DMS153 treated with DMSO at 0.1 percent for 48 hours (cell line): ENCODE measurements around the gene GRK5.

ENCODE experiments used
- DNase-seq: peaks from one replicate; lab custom pipeline; 2025; ENCODE audit not compliant: unreplicated experiment; lab: John Stamatoyannopoulos, UW

The GRK5 gene

DNA sequence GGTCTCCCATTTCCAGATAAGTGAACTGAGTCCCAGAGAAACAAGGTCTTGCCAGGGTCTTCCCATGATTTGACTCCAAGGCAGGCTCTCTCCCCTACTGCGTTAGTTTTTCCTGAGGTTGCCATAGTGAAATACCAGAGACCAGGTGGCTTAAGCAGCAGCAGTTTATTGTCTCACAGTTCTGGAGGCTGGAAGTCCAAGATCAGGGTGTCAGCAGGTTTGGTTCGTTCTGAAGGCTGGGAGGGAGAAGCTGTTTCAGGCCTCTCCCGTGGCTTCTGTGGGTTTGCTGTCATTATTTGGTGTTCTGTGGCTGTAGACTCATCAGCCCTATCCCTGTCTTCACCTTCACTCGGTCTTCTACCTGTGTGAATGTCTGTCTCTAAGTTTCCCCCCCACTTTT is 129.9 kb downstream of the GRK5 start:
- no peak for DNase-seq

DNA sequence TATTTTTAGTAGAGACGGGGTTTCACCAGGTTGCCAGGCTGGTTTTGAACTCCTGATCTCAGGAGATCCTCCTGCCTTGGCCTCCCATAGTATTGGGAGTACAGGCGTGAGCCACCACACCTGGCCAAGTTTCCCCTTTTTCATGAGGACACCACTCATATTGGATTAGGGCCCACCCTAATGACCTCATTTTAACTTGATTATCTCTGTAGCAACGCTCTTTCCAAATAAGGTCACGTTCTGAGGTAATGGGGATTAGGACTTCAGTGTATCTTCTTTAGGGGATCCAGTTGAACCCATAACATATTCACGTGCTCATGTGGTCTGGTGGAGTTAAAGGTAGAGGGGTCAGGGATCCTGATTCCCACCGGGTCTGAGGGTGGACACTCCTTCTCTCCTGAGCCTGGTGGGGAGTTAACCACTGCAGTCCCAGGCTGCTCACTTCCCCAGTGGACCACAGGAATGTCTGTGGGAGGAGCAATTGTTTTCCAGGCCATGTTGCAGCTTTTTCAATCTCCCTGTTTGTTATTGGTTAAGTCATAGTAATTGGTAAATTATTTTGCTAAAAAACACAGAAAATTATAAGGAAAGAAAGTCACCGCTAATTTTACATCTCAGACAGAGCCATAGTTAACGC is 130.5 kb downstream of the GRK5 start:
- DNase-seq: no peak

DNA sequence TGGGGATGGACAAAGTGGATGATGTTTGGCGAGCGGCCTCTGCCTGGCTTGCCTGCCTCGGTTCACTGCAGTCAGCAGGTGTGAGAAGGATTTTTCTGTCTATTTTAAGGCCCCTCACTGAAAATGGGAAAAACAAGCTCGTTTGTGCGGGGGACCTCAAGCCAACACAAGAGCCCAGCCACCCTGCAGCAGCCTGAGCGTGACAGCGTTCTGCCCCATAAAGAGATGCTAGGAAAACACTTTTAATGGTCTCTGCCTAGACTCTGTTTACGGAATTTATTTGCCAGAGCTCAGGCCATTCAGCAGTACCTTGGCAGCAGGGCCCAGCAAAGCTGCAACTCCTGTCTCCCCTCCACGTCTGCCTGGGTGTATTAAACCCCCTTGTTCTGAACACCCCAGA is 131.7 kb downstream of the GRK5 start:
- DNase-seq: no peak

DNA sequence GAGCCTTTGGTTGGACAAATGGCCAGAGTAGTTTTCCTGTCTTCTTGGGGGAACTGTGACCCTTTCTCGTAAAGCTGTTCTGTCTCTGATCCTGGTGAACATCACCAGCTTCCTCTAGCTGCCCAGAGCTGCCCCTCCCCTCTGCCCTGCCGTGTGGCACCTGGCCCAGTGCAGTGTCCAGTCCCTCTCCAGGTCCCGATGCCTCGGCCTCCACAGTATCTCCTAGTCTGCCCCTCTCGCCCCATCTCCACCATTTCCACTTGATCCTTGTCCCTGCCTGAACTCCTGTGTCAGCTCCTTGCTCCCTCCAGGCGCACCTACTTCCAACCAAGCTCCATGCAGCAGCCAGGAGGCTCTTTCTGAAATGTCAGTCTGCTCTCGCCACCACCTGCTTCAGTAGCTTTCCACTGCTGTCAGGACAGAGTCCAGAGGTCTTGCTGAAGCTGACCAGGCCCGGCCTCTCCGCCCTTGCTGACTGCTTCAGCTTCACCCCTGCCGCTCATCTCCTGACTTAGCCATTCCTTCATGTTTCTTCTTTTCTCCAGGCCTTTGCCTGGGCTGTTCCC is 133.6 kb downstream of the GRK5 start:
- DNase-seq: no peak

DNA sequence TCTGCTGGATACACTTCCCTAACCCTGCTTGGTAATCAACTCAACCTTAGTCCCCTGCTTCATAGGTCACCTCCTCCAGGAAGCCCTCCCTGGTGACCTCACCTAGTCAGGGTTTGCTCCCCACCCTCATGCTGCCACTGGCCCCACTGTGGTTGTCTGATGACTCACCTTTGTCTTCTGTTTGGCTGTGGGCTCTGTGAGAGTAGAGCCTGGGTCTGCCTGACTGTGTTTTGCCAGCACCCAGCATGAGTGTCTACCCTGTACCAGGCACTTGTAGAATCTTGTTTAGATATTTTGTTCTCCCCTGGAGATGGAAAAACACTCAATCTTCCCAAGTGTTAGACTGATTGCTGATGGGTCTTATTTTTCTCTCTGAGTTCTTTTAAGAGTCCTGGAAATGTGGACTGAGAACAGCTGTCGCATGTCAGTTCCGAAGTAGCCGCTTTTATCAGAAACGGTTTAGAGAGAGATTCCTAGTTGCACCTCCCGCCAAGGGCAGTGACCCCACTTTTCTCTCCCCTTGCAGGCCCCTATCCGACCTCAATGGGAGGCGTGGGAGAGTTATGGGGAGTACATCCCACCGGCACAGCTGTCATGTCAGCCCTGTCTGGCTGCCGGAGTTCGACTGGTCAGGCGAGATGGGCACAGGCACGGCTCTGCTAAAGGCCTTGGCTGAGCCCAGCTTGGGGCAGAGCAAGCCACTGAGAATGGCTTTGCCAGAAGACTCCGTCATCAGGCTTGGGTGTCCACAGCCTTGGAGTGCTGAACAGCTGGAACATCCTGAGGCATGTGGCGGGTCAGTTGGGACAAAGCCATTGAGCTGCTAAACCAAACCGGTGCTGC is 134.3 kb downstream of the GRK5 start:
- no peak for DNase-seq

DNA sequence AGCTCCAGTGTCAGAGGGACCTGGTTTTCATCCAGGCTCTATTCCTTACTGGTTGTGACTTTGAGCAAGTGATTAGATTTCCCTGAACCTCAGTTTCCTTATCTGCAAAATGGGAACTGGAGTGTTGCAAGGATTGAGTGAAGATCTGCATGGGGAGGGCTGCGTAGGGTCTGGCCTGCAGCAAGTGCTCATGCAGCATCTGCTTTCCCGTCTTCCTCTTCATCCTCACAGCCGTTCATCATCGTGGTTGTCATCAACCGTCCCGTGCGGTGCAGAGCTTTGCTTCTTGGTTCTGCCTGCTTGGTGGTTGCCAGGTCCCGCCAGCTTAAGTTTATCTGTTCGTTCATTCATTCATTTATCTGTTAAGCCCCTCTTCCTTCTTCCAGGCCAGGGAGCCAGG is 135.0 kb downstream of the GRK5 start:
- DNase-seq: no peak

DNA sequence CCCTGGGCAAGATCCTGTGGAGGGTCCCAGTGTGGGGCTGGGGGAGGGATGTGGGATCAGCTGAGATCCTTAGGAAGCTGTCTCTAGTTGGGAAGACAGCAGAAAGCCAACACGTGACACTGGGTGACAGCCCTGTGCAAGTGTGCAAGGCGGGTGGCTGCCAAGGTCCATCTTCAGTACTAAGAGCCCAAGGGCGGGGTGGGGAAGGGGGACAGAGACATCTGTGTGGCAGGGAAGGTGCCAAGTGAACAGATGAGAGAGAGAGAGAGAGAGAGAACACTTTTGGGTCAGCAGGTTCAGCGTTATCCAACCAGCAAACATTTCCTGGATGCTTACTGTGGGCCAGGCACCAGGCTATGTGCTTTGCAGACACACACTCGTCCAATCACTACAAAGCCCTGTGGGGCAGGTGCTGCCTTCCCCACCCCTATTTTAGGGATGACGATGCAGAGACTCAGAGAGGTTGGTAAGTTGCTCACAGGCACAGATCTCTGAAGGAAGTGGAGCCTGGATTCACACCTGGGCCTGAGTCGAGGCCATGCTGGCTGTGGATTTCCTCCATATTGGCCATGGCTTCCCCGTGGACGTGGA is 135.7 kb downstream of the GRK5 start:
- DNase-seq: no peak

DNA sequence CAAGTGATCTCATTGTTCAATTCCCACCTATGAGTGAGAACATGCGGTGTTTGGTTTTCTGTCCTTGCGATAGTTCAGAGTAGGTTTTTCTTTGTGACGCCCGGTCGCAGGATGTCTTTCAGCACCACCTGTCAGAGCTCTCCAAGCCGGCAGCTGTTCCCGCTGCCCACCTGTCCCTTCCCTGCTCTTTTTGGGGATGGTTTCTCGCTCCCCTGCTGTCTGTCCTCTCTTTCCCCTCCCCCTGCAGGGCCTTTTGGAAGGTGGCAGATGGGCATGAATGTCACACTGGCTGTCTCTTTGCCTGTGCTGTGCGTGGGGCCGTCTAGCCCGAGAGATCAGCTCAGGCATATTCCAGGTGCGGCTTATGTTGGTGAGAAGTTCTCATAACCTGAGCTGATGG is 137.0 kb downstream of the GRK5 start:
- DNase-seq: peak; percentile 14

DNA sequence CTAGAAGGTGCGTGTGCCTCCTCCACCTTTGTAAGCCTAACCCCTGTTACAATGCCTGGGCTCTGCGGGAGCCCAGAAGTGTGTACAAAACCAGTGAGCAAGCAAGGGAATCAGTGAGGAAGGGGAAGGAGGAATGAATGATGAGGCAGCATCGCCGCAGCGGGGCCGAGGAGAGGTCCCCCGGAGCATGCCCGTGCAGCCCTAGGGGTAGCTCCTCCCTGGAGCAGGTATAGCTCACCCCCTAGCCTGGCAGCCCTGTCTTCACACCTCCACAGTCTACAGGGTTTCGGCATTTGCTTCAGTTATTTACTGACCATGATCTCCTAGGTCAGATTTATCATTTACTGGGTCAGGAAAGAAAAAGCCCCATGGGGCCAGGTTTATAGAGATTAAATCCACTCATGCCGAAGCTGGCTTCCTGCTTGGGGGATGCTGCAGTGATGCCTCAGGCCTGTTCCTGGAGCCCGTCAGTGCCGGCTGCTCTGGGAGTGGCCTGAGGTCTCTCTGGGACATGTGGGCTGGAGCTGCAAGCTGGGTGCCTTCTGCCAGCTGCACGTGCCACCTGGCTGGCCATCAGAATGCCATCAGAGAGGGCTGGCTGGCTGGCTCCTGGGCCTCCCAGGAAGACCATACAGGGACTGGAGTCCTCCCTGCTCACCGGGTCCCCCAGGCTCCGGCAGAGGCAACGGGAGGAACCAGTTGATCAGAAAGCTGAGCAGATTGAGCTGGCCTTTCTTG is 138.9 kb downstream of the GRK5 start:
- DNase-seq: no peak

DNA sequence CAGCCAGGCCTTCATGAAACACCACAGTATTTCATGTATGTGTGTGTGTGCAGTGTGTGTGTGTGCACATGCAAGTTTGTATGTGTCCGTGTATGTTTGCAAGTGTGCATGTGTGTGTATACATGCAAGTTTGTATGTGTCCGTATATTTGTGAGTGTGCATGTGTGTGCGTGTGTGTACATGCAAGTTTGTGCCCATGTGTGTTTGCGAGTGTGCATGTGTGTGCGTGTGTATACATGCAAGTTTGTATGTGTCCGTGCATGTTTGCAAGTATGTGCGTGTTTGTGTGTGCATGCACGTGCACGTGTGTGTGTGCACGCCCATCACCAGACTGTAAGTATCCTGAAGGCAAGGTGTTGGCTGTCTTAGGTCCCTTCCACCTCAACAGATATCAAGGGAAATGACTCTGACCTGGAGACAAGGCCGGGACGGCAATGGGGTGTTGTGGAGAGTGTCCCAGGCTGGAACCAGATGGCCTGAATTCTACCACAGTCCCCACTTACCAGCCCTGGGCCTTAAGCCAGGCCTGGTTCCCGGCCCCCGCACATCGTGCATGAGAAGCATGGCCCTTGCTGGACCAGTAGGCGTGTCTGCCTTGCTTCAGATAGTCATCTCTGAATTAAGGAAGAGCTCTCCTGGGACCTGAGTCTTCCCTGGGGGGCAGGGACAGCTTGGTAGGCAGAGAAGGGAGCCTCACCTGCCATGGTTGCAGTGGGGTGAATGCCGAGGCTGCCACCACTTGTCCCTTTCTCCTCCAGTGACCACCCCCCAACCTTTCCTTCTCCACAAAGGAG is 140.0 kb downstream of the GRK5 start:
- DNase-seq: no peak

DNA sequence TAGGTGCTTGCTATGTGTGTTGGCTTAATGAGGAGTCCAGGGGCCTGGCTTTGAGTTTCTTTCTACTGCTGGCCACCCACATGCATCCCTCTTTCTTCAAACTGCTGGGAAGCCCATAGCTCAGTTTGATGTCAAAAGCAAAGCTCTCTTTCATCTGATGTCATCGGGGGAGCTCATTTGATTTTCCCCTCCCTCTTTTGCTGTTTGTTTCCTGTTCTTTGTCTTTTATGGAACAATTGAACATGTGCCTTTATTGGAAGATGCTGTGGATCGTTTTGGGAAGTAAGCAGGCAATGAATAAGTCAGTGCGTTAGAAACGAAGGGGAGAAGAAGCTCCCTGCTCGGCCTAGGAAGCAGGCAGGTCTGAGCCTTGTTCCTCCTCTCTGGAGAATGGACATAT is 140.7 kb downstream of the GRK5 start:
- DNase-seq: no peak

DNA sequence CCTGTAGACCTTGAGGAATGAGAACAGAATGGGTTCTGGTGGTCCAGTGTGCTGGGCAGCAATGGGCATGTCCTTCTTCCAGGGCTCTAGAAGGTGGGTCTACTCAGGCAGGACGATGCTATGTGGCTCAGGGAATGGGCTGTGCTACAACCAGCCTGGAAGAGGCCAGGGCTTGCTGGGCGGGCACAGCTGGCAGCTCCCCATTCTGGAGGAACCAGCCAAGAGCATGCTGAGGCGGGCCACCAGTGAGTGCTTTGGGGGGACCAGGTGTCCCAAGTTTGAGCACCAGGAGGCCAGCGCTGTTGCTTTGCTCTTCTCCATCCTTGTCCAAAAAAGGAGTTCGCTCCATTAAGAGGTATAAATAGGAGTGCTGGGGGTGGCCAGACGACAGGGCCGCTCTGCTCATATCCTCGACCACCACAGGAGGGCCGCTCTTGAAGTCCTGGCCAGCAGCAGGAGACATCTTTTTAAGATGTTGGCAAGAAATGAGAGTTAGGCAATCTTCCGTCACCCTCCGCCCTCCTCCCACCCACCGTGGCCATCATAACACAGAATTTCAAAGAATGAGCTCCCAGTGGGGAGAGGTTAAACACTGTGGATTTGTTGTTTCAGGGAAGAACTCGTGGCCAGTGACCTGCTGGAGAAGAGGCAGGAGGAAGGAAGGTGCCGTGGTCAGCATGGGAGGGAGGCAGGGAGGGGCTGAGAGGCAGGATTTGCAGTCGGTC is 141.3 kb downstream of the GRK5 start:
- no peak for DNase-seq

DNA sequence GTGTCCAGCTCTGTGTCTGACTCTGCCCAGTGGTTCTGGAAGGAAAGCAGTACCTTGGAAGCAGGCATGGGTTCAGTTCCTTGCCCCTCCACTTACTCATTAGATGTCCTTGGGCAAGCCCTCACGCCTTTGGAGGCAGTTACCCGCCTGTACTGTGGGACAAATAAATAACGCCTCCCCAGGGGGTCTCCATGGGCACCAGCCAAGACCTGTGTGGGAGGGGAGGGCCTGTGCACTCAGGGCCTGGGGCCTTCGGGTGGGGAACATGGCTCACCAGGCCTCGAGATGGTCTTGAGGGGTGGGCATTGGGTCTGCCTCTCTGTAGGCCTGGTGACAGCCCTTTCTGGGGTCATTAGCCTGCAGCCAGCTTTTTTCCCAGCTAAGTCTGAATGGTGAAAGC is 142.0 kb downstream of the GRK5 start:
- no peak for DNase-seq

DNA sequence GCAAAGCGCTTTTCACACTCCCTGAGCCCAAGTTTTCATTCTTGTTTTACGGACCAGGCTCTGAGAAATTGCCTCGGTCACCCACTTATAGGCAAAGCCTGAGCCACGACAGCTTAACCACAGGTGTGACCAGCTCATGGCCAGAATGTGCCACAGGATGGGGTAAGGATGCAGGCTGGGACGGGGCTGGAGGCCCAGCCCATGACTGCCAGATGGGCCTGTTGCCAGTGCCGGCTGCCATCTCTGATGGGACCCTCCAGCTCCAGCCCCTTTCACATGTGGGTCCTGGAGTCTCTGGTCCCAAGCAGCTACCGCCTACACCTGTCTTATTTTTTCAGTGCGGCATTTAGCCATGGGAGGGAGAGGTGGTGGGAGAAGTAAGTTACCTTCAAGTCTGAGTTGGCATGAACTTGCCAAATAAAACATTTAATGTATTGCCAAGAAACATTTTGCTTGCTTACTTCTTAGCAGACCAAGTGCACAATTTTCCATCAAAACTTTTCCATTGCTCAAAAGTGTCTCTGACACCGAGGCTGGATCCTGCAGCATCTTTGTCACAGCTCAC is 142.6 kb downstream of the GRK5 start:
- no peak for DNase-seq

DNA sequence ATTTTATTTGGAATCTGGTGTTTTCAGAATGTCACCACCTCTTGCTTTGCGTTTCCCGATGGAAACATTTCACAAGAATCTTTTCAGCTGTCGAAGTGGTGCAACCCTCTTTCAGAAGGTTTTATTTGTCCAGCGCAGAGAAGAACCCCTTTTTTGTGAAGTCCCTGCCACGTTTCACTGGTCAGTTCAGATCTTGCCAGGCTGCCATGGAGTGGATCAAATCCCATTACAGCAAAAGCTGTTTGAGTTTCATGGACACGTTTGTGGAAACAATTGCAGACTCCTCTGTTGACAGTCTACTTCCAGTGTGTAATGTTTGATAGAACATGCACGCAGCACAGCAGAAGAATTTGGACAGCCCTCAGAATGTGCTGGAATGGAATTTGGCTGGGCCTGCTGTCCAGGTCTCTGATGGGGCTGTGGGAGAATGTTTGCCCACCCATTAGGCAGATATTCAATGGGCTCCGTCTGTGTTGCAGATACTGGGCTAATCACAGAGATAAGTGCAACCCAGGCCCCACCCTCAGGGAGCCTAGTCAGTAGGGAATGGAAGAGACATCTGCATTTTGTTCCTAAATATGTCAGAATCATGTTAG is 143.2 kb downstream of the GRK5 start:
- no peak for DNase-seq

DNA sequence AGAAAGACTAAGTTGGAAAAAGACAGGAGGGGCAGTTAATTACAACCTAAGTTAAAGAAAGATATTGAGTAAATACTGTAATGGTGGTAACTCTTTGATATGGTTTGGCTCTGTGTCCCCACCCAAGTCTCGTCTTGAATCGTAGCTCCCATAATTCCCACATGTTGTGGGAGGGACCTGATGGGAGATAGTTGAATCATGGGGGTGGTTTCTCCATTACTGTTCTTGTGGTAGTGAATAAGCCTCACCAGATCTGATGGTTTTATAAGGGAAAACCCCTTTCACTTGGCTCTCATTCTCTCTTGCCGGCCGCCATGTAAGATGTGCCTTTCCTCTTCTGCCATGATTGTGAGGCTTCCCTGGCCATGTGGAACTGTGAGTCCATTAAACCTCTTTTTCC is 143.8 kb downstream of the GRK5 start:
- DNase-seq: no peak

DNA sequence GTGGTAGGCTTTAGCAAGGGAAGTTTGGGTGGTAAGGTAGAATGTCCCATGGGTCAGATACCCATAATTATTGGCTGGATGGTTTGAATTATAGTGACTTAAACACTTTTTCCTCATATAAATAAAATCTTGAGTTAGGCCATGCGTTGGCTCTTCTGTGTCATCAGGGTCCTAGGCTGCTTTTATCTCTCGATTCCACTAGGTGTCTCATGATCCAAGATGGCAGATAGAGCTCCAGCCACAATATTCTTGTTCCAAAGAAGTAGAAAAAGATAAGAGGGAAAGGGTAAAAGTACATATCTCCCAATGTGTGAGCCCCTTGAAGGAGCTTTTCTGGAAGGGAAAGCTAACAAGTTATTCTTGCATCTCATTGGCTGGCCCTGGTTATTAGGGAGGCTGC is 144.7 kb downstream of the GRK5 start:
- DNase-seq: no peak

DNA sequence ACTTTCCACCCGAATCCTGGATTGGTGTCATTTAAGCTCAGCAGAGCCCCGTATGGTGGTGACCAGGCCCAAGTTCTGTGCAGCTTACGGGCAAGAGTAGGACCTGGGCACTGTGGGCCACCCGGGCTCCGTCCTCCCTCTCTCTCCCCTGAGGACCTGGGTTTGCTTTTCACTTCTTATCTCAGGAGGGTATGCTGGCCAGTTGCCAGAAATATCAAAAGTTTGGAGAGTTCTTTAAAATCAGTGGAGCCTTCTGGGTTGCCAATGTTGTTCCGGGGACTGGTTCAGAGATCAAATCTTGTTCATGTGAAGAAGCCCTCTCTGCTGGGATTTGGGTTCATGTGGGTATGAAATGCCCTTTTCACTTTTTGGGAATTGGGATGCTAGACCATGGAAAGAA is 145.4 kb downstream of the GRK5 start:
- DNase-seq: no peak

DNA sequence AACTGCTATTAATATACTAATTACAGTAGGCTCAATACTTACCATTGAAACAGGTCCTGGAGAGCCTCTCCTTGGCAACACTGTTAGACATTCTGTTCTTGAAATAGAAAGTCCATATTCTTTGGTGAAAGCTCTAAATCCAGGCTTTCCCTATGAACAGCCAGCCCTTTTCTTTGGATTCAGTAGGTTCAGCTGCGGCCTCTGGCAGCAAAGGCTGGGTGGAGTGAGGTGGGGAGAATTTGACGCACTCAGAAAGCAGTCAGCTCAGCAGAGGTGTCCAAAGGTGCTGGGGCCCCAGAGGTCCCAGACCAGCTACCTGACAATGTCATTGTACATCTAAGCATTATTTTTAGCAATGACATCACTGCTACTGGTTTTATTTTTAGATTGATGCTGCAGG is 146.1 kb downstream of the GRK5 start:
- no peak for DNase-seq
